ENCODE data around the gene ICE1.
A peak's percentile ranks its signal among the peaks of the same experiment; 100 is the strongest.

ICE1 gene, protein sequence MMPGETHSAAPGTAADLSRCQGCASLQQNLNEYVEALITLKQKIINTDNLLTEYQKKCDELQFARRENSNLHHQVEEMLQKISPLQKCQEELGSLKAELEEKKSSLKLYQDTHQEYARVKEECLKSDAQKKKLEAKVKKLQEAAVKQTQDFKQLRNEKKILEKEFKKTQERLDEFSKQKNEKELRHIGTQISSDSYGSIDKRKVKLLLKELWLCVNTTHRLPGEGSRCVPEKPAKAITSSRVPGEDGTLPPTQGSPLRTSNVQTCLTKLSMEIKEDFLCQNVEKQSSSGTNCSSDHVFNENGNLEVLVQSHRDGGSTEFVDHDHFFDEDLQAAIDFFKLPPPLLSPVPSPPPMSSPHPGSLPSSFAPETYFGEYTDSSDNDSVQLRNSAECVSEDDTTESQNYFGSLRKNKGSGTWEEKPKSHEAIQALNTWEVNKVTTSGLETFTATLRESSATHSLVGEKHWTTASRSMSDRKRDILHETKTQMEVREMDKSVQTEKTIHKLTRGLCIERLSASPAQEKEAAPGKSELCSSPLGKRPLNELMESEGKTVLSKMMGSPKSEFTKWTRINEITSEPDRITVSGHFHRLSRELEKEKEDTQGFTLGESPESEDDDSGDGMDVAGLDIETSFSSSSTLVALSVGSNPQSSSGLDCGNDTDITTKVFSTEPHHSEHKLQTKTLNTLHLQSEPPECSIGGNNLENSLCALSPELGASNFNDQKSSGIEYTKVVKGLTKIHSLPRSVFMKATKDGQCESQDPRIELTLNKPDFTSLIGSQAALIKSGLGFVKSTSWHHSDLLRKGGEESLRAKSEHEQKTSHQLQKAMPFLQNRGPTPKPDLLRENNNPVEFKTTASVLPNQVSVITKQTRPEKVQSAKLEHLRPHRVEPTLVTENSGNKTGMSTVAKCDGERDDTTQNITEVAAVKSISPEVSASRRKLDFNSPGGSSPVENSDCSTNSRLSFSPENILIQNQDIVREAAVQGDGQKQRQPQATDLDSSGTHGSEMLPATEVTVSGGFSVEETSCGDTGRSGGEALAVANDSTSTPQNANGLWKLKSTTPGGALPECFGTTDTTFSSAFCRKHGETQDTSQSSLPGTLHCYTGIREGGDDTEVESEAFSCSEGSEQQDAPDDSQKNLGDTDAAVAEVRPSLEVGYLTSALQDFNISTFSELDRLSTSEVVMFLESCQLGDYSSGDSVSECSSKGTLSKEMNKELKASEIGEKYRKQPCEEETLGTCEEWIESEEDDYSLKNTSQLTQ (N-terminal part only)

DNA sequence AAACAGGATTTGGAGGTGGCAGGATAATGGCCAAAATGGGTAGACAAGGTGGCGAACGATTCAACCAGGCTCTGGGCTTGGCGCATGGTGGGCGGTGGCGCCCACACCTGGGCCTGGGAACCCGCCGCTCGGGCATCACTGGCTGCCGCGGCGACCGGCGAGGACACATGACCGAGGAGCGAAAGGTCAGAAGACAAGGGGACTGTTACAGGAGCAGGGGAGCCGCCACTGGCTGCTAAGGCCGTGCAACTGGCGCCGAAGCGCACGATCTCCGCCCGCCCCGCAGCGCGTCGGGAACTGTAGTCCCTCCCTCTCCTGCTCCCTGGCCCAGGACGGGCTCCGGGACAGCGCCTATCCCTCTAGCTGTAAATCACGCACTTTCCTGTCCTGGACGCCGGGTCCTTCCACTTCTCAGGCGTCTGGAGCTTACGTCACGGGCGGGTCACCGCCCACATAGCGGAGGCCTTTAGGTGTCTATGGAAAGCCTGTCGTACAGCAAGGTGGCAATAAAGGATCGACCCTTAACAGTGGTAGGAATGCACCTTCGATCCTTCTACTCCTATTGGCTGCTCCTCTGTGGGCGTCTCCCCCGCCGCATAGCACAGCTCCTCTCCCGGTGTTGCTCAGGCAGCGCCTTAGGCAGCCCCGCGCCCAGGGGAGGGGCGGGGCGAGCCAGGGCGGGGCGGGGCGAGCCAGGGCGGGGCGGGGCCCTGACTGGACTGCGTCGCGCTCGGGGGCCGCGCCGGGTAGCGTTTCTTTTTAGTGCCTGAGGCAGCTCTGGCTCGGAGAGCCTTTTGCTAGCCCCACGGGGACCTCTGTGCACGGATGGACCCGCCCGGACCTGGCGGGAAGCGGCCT is at the start of gene ICE1:
Gene ICE1, plus strand, starts transcription at position 717 of the 858 bp plus-strand sequence. CDS start 239 bp downstream, outside the sequence.
- DNase-seq (ENCODE audit: low read depth) = peak; percentile 93
- peak within 1 kb of the TSS; percentile 89 for H3K4me3 ChIP-seq (ENCODE audit: low read length)
- TF ChIP-seq, protein P1, sequence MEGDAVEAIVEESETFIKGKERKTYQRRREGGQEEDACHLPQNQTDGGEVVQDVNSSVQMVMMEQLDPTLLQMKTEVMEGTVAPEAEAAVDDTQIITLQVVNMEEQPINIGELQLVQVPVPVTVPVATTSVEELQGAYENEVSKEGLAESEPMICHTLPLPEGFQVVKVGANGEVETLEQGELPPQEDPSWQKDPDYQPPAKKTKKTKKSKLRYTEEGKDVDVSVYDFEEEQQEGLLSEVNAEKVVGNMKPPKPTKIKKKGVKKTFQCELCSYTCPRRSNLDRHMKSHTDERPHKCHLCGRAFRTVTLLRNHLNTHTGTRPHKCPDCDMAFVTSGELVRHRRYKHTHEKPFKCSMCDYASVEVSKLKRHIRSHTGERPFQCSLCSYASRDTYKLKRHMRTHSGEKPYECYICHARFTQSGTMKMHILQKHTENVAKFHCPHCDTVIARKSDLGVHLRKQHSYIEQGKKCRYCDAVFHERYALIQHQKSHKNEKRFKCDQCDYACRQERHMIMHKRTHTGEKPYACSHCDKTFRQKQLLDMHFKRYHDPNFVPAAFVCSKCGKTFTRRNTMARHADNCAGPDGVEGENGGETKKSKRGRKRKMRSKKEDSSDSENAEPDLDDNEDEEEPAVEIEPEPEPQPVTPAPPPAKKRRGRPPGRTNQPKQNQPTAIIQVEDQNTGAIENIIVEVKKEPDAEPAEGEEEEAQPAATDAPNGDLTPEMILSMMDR (conservative IDR thresholded peaks at IDR 0.05; ENCODE audit: low read depth, low read length) = no peak

DNA sequence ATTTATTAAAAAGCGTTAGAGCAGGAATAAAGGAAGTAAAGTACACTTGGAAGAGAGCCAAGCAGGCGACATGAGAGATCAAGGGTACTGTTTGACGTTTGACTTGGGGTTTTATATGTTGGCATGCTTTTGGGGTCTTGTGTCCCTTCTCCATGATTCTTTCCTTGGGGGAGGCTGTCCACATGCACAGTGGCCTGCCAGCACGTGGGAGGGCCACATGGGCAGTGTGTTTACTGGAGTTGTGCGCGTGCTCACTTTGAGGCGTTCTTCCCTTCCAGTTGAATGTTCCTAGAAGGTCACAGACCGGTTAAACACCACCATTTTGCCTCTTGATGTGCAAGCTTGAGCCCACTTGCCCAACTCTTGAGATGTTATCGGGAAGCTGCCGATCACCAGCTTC is 49.5 kb upstream of the ICE1 start:
- DNase-seq (ENCODE audit: low read depth) = no peak
- TF ChIP-seq, protein P1 (conservative IDR thresholded peaks at IDR 0.05; ENCODE audit: low read depth, low read length) = no peak
- H3K4me3 ChIP-seq (ENCODE audit: low read length) = no peak overlapping the region

DNA sequence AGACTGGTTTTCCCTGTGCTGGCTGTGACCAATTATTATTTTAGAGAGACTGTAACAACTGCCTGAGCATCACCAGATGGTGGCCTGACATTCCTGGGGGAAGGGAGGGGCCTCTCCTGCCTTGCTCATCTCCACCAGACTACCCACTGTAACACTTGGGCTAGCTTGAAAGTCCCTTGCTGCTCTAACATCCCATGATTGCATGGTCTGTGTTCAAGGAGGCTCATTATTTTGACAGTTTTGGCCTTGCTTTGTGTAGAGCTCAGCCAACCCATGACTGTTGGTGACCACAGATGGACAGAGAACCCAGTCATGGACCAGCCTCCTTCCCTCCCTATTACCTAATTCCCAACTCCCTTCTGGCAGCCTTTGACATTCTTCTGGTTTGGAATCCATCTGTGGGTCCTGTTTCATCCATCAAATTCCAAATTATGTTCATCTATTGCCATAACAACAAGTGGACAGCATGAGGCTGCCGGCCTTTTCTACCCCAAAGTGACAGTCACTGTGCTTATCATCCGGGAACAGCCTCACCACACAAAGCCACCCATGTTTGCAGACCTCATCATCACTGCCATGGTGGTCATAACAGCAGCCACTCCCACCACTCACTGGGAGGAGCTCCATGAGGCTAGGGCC is 49.0 kb upstream of the ICE1 start:
- no peak for DNase-seq (ENCODE audit: low read depth)
- H3K4me3 ChIP-seq (ENCODE audit: low read length) = no peak overlapping the region
- TF ChIP-seq, protein P1 (conservative IDR thresholded peaks at IDR 0.05; ENCODE audit: low read depth, low read length) = no peak

DNA sequence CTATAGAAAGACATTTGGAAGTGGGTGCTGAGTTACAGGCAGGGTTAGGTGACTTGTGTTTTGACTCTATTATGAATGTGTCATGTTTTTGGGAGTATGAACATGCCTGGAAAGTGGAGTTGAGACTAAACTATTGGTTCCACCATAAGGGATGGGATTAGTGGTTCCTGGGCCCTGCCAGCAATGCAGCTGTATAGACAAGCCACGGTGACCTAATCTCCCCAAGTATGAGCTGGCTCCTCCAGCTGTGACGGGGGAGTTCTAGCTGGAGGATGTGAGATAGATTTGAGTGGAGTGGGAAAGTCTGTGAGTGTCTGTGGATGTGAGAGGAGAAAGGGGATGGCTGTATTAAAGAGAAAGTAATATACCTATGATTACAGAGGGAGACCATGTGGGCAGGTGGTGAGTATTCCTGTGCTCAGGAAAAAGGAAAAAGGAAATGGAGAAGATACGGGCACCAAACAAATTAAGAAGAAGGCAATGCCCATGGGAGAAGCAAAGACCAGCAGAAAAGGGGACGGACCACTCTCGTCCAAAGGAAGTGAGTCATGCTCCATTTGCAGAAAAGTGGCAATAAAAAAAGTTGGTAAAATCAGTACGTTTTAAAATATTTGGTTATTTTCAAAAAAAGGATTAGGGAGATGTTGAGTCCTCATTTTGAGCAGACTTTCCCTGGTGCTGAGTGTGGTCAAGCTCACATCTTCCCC is 48.3 kb upstream of the ICE1 start:
- no peak overlapping the region for H3K4me3 ChIP-seq (ENCODE audit: low read length)
- no peak for DNase-seq (ENCODE audit: low read depth)
- TF ChIP-seq, protein P1 (conservative IDR thresholded peaks at IDR 0.05; ENCODE audit: low read depth, low read length) = no peak

DNA sequence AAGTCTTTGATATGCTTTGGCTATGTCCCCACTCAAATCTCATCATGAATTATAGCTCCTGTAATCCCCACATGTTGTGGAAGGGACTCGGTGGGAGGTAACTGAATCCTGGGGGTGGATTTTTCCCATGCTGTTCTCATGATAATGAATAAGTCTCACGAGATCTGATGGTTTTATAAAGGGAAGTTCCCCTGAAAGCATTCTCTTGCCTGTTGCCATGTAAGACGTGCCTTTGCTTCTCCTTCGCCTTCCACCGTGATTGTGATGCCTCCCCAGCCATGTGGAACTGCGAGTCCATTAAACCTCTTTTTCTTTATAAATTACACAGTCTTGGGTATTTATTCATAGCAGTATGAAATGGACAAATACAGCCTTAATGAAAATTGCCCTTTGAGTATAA is 44.7 kb upstream of the ICE1 start:
- TF ChIP-seq, protein P1 (conservative IDR thresholded peaks at IDR 0.05; ENCODE audit: low read depth, low read length) = no peak
- DNase-seq (ENCODE audit: low read depth) = no peak
- no peak overlapping the region for H3K4me3 ChIP-seq (ENCODE audit: low read length)

Measured in retinal pigment epithelial cell (primary cell).